Chondrocyte (in vitro differentiated cells): ENCODE data around the gene SOSTDC1. TPM values are rescaled to one million over a fixed set of nuclear protein-coding genes. Genes with fewer than 3 reads are reported as not detected.
"Not testable (repeated sequence)": the region's sequence is repeated elsewhere in the genome, so short reads cannot be mapped to it uniquely, and the experiment has no call there.

Source experiments
- DNase-seq: peaks from one replicate; pipeline ENCODE4 v3.0.0; 2021; ENCODE audit warnings: mixed read lengths, low spot score
- H3K27ac Mint-ChIP-seq: one replicate; pipeline ENCODE4 v1.8.0; 2021; ENCODE audit warnings: mild to moderate bottlenecking, moderate library complexity, mixed read lengths; ENCODE audit not compliant: unreplicated experiment
- H3K27me3 Mint-ChIP-seq: 2 replicates; pipeline ENCODE4 v1.8.0; 2021; ENCODE audit warnings: low read depth, mixed read lengths
- H3K36me3 Mint-ChIP-seq: 2 replicates; pipeline ENCODE4 v1.8.0; 2021; ENCODE audit warnings: low read depth, mixed read lengths
- H3K4me1 Mint-ChIP-seq: 2 replicates; pipeline ENCODE4 v1.8.0; 2021; ENCODE audit warnings: low read depth, mild to moderate bottlenecking, mixed read lengths
- H3K4me3 Mint-ChIP-seq: one replicate; pipeline ENCODE4 v1.8.0; 2021; ENCODE audit warnings: mild to moderate bottlenecking, moderate library complexity, mixed read lengths; ENCODE audit not compliant: unreplicated experiment
- H3K9me3 Mint-ChIP-seq: 2 replicates; pipeline ENCODE4 v1.8.0; 2021; ENCODE audit warnings: low read depth, mixed read lengths
- total RNA-seq: library from RNA; stranded (reverse); gene quantifications from 3 replicates; pipeline ENCODE4 v1.2.1, GENCODE V29; 2021
- TF ChIP-seq, protein P1 (sequence below): fragments of 200-600 bp; sonication (generic); IDR thresholded peaks from 2 replicates; pipeline ENCODE4 v1.5.0; 2021; ENCODE audit warnings: antibody characterized with exemption, mild to moderate bottlenecking, moderate library complexity

The SOSTDC1 gene
- total RNA-seq, 1 donor from 2014 or later: not detected

DNA sequence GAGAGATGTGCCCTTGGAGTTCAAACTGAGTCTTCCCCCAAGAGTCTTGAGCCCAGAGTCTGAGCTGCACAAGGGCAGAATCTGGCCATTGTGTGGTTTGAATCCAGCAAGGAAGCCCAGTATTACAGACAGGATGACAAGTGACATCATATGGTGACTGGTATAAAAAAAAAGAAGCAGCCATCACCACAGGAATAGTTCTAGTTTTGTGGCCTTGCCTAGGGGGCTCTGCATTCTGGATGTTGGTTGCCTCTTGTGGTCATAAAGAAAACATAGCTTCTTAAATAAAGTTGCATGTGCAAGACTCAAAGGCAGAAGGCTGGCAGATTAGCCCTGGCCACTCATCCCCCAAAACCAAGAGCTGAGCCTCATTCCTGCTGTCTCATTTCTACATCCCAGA, 44.3 kb upstream of the SOSTDC1 start:
- TF ChIP-seq, protein P1, sequence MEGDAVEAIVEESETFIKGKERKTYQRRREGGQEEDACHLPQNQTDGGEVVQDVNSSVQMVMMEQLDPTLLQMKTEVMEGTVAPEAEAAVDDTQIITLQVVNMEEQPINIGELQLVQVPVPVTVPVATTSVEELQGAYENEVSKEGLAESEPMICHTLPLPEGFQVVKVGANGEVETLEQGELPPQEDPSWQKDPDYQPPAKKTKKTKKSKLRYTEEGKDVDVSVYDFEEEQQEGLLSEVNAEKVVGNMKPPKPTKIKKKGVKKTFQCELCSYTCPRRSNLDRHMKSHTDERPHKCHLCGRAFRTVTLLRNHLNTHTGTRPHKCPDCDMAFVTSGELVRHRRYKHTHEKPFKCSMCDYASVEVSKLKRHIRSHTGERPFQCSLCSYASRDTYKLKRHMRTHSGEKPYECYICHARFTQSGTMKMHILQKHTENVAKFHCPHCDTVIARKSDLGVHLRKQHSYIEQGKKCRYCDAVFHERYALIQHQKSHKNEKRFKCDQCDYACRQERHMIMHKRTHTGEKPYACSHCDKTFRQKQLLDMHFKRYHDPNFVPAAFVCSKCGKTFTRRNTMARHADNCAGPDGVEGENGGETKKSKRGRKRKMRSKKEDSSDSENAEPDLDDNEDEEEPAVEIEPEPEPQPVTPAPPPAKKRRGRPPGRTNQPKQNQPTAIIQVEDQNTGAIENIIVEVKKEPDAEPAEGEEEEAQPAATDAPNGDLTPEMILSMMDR: no peak
- H3K4me3 Mint-ChIP-seq: no peak overlapping the region
- H3K27me3 Mint-ChIP-seq: no peaks in the 10 kb centered on the region
- peaks cover 6% of the 10 kb centered on the region for H3K9me3 Mint-ChIP-seq
- H3K27ac Mint-ChIP-seq: no peak overlapping the region
- H3K36me3 Mint-ChIP-seq: no peaks in the 10 kb centered on the region
- H3K4me1 Mint-ChIP-seq: peaks cover 7% of the 10 kb centered on the region
- DNase-seq: no peak

DNA sequence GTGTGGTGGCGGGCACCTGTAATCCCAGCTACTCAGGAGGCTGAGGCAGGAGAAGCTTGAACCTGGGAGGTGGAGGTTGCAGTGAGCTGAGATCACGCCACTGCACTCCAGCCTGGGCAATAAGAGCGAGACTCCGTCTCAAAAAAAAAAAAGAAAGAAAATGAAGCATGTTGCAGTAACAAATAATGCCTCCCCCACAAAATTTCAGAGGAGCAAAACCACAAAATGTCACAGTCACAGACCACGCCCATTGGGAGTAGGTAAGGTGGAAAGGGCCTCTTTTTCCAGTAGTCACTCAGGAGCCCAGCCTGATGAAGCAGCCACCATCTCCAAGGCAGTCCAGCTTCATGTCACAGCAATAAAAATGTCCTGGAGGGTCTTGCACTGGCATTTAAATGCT, 40.9 kb upstream of the SOSTDC1 start:
- H3K36me3 Mint-ChIP-seq, H3K9me3 Mint-ChIP-seq, H3K4me1 Mint-ChIP-seq, H3K27ac Mint-ChIP-seq, DNase-seq, H3K4me3 Mint-ChIP-seq, H3K27me3 Mint-ChIP-seq: not testable (repeated sequence)

GRCh38 chr7:16504019-16504418, 38.5 kb upstream of the SOSTDC1 start:
- TF ChIP-seq, protein P1: no peak
- Mint-ChIP-seq H3K9me3 (peaks cover 10% of the 10 kb centered on the region), H3K27me3 (no peaks in the 10 kb centered on the region), H3K36me3 (no peaks in the 10 kb centered on the region), H3K4me1 (peaks cover 8% of the 10 kb centered on the region), H3K4me3 (no peak overlapping the region), H3K27ac (no peak overlapping the region)
- no peak for DNase-seq

DNA sequence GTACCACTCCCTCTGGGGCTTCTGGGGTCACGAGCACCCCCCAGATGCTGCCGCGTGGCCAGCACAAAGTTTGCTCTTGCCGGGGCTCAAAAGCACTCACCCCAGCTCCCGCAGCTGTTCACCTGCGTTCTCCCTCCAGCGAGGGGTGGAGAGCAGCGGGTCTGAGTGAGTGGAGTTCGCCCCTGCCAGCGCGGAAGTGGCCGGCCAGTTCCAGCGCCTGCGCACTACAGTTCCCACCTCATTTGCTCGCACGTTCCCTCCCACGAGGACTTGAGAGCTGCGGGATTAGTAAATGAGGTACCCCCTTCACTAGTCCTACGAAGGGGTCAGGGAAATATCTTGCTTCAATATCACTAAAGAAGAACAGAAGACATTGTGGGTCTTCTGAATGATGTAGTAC, 36.8 kb upstream of the SOSTDC1 start:
- Mint-ChIP-seq H3K4me3 (no peak overlapping the region), H3K4me1 (peaks cover 8% of the 10 kb centered on the region), H3K36me3 (no peaks in the 10 kb centered on the region), H3K9me3 (peaks cover 3% of the 10 kb centered on the region), H3K27me3 (no peaks in the 10 kb centered on the region), H3K27ac (no peak overlapping the region)
- TF ChIP-seq, protein P1: no peak
- no peak for DNase-seq

GRCh38 chr7:16498122-16498521, 32.6 kb upstream of the SOSTDC1 start:
- TF ChIP-seq, protein P1: no peak
- no peak overlapping the region for H3K27ac Mint-ChIP-seq
- no peaks in the 10 kb centered on the region for H3K9me3 Mint-ChIP-seq
- DNase-seq: no peak
- H3K36me3 Mint-ChIP-seq: no peaks in the 10 kb centered on the region
- no peak overlapping the region for H3K4me3 Mint-ChIP-seq
- no peaks in the 10 kb centered on the region for H3K27me3 Mint-ChIP-seq
- H3K4me1 Mint-ChIP-seq: no peaks in the 10 kb centered on the region

- Mint-ChIP-seq H3K27me3 (no peaks in the 10 kb centered on the region), H3K9me3 (no peaks in the 10 kb centered on the region), H3K4me1 (peaks cover 7% of the 10 kb centered on the region), H3K4me3 (no peak overlapping the region), H3K27ac (no peak overlapping the region), H3K36me3 (no peaks in the 10 kb centered on the region)
- TF ChIP-seq, protein P1: no peak
- DNase-seq: no peak
These were observed 29.6 kb upstream of the SOSTDC1 start for GRCh38 chr7:16494955-16495719.
